Measurements from ENCODE around the gene CLEC2L.

- no peak for TF ChIP-seq CTCF (IDR thresholded peaks at IDR 0.05; ENCODE audit: low read length)
- no peak for TF ChIP-seq EZH2 (IDR thresholded peaks at IDR 0.05; ENCODE audit: borderline replicate concordance, low read length)
Observed at GRCh38 chr7:139591550-139592195, 68.2 kb downstream of the CLEC2L start.
